GM23338 (cell line): ENCODE results near the gene KIF18B. TPM values are rescaled to one million over a fixed set of nuclear protein-coding genes. Genes with fewer than 3 reads are reported as not detected.

Experiments used
- ATAC-seq: fragments of 200-7000 bp; cut with Tn5 transposase; 3 replicates; pipeline ENCODE4 v1.9.1; 2020
- DNase-seq: peaks from one replicate; pipeline ENCODE4 v3.0.0-alpha.2; 2015; ENCODE audit warnings: low spot score
- H2AFZ ChIP-seq: fragments of 200-600 bp; sonication (generic); 2 replicates; pipeline ENCODE4 v1.8.0; 2016; ENCODE audit warnings: antibody characterized with exemption, mild to moderate bottlenecking, moderate library complexity
- H3F3A ChIP-seq: fragments of 200-600 bp; sonication (generic); replicated peaks from 2 replicates; pipeline ENCODE4 v1.8.0; 2017; ENCODE audit warnings: antibody characterized with exemption, mixed run types, low read depth
- H3K27ac ChIP-seq: fragments of 200-600 bp; sonication (generic); 2 replicates; pipeline ENCODE4 v1.6.1; 2016; ENCODE audit warnings: low read depth
- H3K27me3 ChIP-seq: fragments of 200-600 bp; sonication (generic); 2 replicates; pipeline ENCODE4 v1.8.0; 2016; ENCODE audit warnings: mild to moderate bottlenecking, mixed run types, moderate library complexity; ENCODE audit not compliant: insufficient read depth
- H3K36me3 ChIP-seq: fragments of 200-600 bp; sonication (generic); 2 replicates; pipeline ENCODE4 v1.8.0; 2016; ENCODE audit warnings: mild to moderate bottlenecking; ENCODE audit not compliant: insufficient read depth
- H3K4me1 ChIP-seq: fragments of 200-600 bp; sonication (generic); 2 replicates; pipeline ENCODE4 v1.8.0; 2016; ENCODE audit warnings: mild to moderate bottlenecking, moderate library complexity; ENCODE audit not compliant: insufficient read depth
- H3K4me2 ChIP-seq: fragments of 200-600 bp; sonication (generic); 2 replicates; pipeline ENCODE4 v1.7.1; 2017; ENCODE audit warnings: mixed run types
- H3K4me3 ChIP-seq: fragments of 200-600 bp; sonication (generic); 2 replicates; pipeline ENCODE4 v1.6.1; 2016; ENCODE audit warnings: mixed run types
- H3K79me2 ChIP-seq: fragments of 200-600 bp; sonication (generic); replicated peaks from 2 replicates; pipeline ENCODE4 v1.8.0; 2017; ENCODE audit warnings: mild to moderate bottlenecking; ENCODE audit not compliant: insufficient read depth
- H3K9me2 ChIP-seq: fragments of 200-600 bp; sonication (generic); 2 replicates; pipeline ENCODE4 v1.8.0; 2017; ENCODE audit not compliant: insufficient read depth
- H4K20me1 ChIP-seq: fragments of 200-600 bp; sonication (generic); replicated peaks from 2 replicates; pipeline ENCODE4 v1.8.0; 2017; ENCODE audit warnings: mild to moderate bottlenecking; ENCODE audit not compliant: insufficient read depth
- H3K27ac Mint-ChIP-seq: 2 replicates; pipeline ENCODE4 v1.8.0; 2020; ENCODE audit warnings: inconsistent platforms, mild to moderate bottlenecking, moderate library complexity, mixed read lengths
- H3K27me3 Mint-ChIP-seq: 3 replicates; pipeline ENCODE4 v1.8.0; 2022; ENCODE audit warnings: low read depth, mild to moderate bottlenecking, moderate library complexity, mixed read lengths, inconsistent platforms; ENCODE audit not compliant: insufficient read depth, poor library complexity
- H3K36me3 Mint-ChIP-seq: 3 replicates; pipeline ENCODE4 v1.8.0; 2021; ENCODE audit warnings: low read depth, mild to moderate bottlenecking, inconsistent platforms, moderate library complexity, mixed read lengths
- H3K4me1 Mint-ChIP-seq: 3 replicates; pipeline ENCODE4 v1.8.0; 2020; ENCODE audit warnings: mild to moderate bottlenecking, inconsistent platforms, mixed read lengths
- H3K4me3 Mint-ChIP-seq: 3 replicates; pipeline ENCODE4 v1.8.0; 2021; ENCODE audit warnings: moderate library complexity, mild to moderate bottlenecking, inconsistent platforms, mixed read lengths
- H3K9me3 Mint-ChIP-seq: 3 replicates; pipeline ENCODE4 v1.8.0; 2020; ENCODE audit warnings: moderate library complexity, mild to moderate bottlenecking, inconsistent platforms, mixed read lengths
- CREB1 ChIP-seq: fragments of 250-450 bp; sonication (Bioruptor Pico); IDR thresholded peaks from 2 replicates; pipeline ENCODE4 v1.5.0; 2020; ENCODE audit warnings: low read depth, mild to moderate bottlenecking, moderate library complexity
- CTCF ChIP-seq, 2 experiments: fragments of 200-600 bp in 1 of 2; sonication (generic) in 1 of 2; conservative IDR thresholded peaks; 2 replicates each; pipeline versions ENCODE4 v1.5.1 to v1.6.1; 2016 to 2017; ENCODE audit warnings: antibody characterized with exemption in 2 of 2, low read depth in 2 of 2, mild to moderate bottlenecking in 2 of 2, moderate library complexity in 1 of 2
- ETS1 ChIP-seq: IDR thresholded peaks from 2 replicates; pipeline ENCODE4 v1.6.1; 2016; ENCODE audit warnings: antibody characterized with exemption
- EZH2 ChIP-seq: fragments of 200-600 bp; sonication (generic); IDR thresholded peaks from one replicate; pipeline ENCODE4 v1.8.0; 2017; ENCODE audit warnings: antibody characterized with exemption, mild to moderate bottlenecking, low read depth; ENCODE audit not compliant: unreplicated experiment
- EZH2phosphoT487 ChIP-seq: fragments of 200-600 bp; sonication (generic); IDR thresholded peaks from one replicate; pipeline ENCODE4 v1.8.1; 2018; ENCODE audit warnings: antibody characterized with exemption; ENCODE audit not compliant: unreplicated experiment
- JUNB ChIP-seq: IDR thresholded peaks from one replicate; pipeline ENCODE4 v1.6.1; 2016; ENCODE audit warnings: antibody characterized with exemption; ENCODE audit not compliant: unreplicated experiment
- NANOG ChIP-seq: IDR thresholded peaks from 2 replicates; pipeline ENCODE4 v1.6.1; 2016; ENCODE audit warnings: antibody characterized with exemption, borderline replicate concordance
- POLR2AphosphoS5 ChIP-seq: IDR thresholded peaks from 2 replicates; pipeline ENCODE4 v1.6.1; 2016; ENCODE audit warnings: antibody characterized with exemption, low read depth
- REST ChIP-seq: IDR thresholded peaks from one replicate; pipeline ENCODE4 v1.6.1; 2018; ENCODE audit warnings: antibody characterized with exemption; ENCODE audit not compliant: unreplicated experiment
- STAT1 ChIP-seq: IDR thresholded peaks from one replicate; pipeline ENCODE4 v1.6.1; 2016; ENCODE audit warnings: antibody characterized with exemption; ENCODE audit not compliant: unreplicated experiment
- ZNF114 ChIP-seq: fragments of 250-450 bp; sonication (Bioruptor Pico); IDR thresholded peaks from 2 replicates; pipeline ENCODE4 v1.5.0; 2020; ENCODE audit warnings: mild to moderate bottlenecking, moderate library complexity
- ZNF331 ChIP-seq: fragments of 250-450 bp; sonication (Bioruptor Pico); IDR thresholded peaks from 2 replicates; pipeline ENCODE4 v1.5.0; 2020; ENCODE audit warnings: low read depth, mild to moderate bottlenecking, moderate library complexity
- polyA plus RNA-seq: library from polyadenylated mRNA; unstranded; fragments of >200 nt; fragmentation: Nextera tagmentation; extraction: Ambion mirVana; gene quantifications from 2 replicates; pipeline ENCODE4 v1.2.1, GENCODE V29; 2016
- total RNA-seq: library from RNA; depleted of rRNA; stranded (reverse); fragments of >200 nt; shearing (Covaris generic); gene quantifications from 2 replicates; pipeline ENCODE4 v1.2.3, GENCODE V29; 2014

The KIF18B gene
- total and polyA plus RNA-seq, 2 experiments from 2014 or later = 14.1 to 28.4 TPM

- TF ChIP-seq REST = no peak
- TF ChIP-seq CREB1 (CRISPR knock-in tag) = no peak
- no peak for TF ChIP-seq EZH2
- TF ChIP-seq ETS1 = no peak
- no peak for TF ChIP-seq JUNB
Observed at GRCh38 chr17:44976206-44976605, 28.6 kb upstream of the KIF18B start (continued).

- peaks cover 32% of the 10 kb centered on the region for H3K27me3 ChIP-seq
- no peak overlapping the region for H3K4me3 ChIP-seq
- no peaks in the 10 kb centered on the region for H3K36me3 ChIP-seq
- Mint-ChIP-seq H3K9me3 (no peaks in the 10 kb centered on the region; the same call in 2 of the 3 replicates), H3K36me3 (no peaks in the 10 kb centered on the region), H3K27me3 (peaks cover 24% of the 10 kb centered on the region), H3K27ac (no peak overlapping the region), H3K4me1 (peaks cover 38% of the 10 kb centered on the region), H3K4me3 (no peak overlapping the region)
- DNase-seq (no peak), ATAC-seq (no peak)
- H3F3A ChIP-seq = peaks cover 31% of the 10 kb centered on the region
- peaks cover 38% of the 10 kb centered on the region for H3K4me1 ChIP-seq
- no peak overlapping the region; the same call in 1 of the 2 replicates for H2AFZ ChIP-seq
- no peak overlapping the region for H3K27ac ChIP-seq
- H3K4me2 ChIP-seq = no peak overlapping the region
- H3K79me2 ChIP-seq = no peaks in the 10 kb centered on the region
- no peaks in the 10 kb centered on the region for H4K20me1 ChIP-seq
- H3K9me2 ChIP-seq = no peaks in the 10 kb centered on the region
- TF ChIP-seq ETS1 (no peak), POLR2AphosphoS5 (no peak), STAT1 (no peak), NANOG (no peak), ZNF331 (CRISPR knock-in tag) (no peak), EZH2 (no peak), JUNB (no peak), ZNF114 (CRISPR knock-in tag) (no peak), REST (no peak), CTCF (conservative IDR thresholded peaks at IDR 0.05; ENCODE audit: low read depth in 2 of 2) (no peak), EZH2phosphoT487 (no peak), CREB1 (CRISPR knock-in tag) (no peak)
Observed at GRCh38 chr17:44972953-44973352, 25.4 kb upstream of the KIF18B start.
